Measurements from ENCODE around the gene ZNF236. TPM values are rescaled to one million over a fixed set of nuclear protein-coding genes. Genes with fewer than 3 reads are reported as not detected.

Gene ZNF236
- total RNA-seq, 6 donors from 2014 or later: 9.0 to 27.2 (median 14.8) TPM

DNA sequence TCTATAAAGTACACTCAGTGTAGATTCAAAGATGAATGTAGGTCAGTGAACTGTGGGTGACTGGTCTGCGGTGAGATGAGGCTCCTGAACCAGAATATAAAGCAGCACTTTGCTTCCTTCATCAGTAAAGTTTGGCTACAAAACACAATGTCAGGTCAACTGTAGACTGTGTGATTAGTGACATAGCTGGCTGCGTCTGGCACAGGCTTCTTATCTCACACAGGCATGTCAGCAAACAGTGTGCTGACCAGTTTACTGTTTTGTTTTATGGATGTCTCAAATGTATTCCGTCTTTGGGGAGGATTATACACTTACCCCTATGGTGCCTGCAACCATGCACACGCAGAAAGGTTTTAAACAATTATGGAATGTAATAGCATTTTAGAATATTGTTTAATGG lies 87.1 kb downstream of the ZNF236 start:
- DNase-seq (no peak), ATAC-seq (ENCODE audit: low FRiP score in 2 of 2) (no peak)
- 98 to 100% methylated on average over 4 of the region's 4 CpGs for WGBS, 2 donors
- TF ChIP-seq POLR2AphosphoS5 (IDR thresholded peaks at IDR 0.05): no peak
- TF ChIP-seq EP300 (IDR thresholded peaks at IDR 0.05): no peak
- no peak for TF ChIP-seq POLR2A (IDR thresholded peaks at IDR 0.05)
- TF ChIP-seq, protein P1, sequence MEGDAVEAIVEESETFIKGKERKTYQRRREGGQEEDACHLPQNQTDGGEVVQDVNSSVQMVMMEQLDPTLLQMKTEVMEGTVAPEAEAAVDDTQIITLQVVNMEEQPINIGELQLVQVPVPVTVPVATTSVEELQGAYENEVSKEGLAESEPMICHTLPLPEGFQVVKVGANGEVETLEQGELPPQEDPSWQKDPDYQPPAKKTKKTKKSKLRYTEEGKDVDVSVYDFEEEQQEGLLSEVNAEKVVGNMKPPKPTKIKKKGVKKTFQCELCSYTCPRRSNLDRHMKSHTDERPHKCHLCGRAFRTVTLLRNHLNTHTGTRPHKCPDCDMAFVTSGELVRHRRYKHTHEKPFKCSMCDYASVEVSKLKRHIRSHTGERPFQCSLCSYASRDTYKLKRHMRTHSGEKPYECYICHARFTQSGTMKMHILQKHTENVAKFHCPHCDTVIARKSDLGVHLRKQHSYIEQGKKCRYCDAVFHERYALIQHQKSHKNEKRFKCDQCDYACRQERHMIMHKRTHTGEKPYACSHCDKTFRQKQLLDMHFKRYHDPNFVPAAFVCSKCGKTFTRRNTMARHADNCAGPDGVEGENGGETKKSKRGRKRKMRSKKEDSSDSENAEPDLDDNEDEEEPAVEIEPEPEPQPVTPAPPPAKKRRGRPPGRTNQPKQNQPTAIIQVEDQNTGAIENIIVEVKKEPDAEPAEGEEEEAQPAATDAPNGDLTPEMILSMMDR (IDR thresholded peaks at IDR 0.05): no peak
- no peaks in the 10 kb centered on the region for H3K9me3 ChIP-seq
- no peaks in the 10 kb centered on the region for H3K4me1 ChIP-seq
- H3K27ac ChIP-seq: no peak overlapping the region
- peaks cover 20 to 89% (median 31%) of the 10 kb centered on the region in 4 donors for H3K36me3 ChIP-seq
- H3K27me3 ChIP-seq: no peaks in the 10 kb centered on the region
- no peak overlapping the region for H3K4me3 ChIP-seq

DNA sequence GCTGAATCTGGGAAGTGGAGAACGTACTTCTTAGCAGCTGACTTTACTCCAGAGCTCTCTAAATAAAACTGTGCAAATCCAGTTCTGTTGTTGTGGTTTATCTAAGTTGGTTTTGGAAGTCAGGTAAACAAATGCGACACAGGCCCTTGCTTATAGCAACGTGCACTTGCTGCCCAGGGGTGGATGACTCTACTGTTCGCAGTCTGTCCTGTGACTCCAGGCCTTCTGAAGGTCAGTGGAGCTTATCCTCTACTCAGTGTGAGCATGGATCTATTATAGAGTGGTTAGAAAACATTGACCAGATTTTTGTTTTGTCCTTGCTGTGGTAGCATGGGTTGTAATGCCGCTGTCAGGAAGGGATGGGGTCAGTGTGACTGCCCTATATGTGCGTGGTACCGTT lies 89.1 kb downstream of the ZNF236 start:
- 86 to 95% methylated on average over 7 of the region's 7 CpGs for WGBS, 2 donors
- H3K4me1 ChIP-seq: no peaks in the 10 kb centered on the region
- no peak overlapping the region for H3K4me3 ChIP-seq
- no peak overlapping the region for H3K27ac ChIP-seq
- H3K9me3 ChIP-seq: no peaks in the 10 kb centered on the region
- TF ChIP-seq POLR2AphosphoS5 (IDR thresholded peaks at IDR 0.05): no peak
- no peak for TF ChIP-seq EP300 (IDR thresholded peaks at IDR 0.05)
- TF ChIP-seq, protein P1 (IDR thresholded peaks at IDR 0.05): no peak
- TF ChIP-seq POLR2A (IDR thresholded peaks at IDR 0.05): no peak
- peaks cover 23 to 92% (median 38%) of the 10 kb centered on the region in 4 donors for H3K36me3 ChIP-seq
- no peaks in the 10 kb centered on the region for H3K27me3 ChIP-seq
- ATAC-seq (ENCODE audit: low FRiP score in 2 of 2) (no peak), DNase-seq (no peak)

DNA sequence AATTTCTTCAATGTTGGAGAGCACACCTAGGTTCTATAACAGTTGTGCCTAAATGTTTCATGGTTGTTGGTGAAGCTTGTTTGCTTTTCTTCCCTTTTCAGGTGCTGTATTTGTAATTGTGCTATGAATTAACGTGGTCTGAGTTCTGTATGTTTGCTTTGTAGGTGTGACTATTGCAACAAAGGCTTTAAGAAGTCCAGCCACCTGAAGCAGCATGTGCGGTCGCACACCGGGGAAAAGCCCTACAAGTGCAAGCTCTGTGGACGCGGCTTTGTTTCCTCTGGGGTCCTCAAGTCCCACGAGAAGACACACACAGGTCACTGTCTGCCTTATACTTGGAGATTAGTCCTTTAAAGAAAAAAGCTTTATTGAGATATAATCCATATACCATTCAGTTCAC lies 91.2 kb downstream of the ZNF236 start:
- Histone ChIP-seq H3K4me3 (no peak overlapping the region), H3K36me3 (peaks cover 31 to 92% (median 45%) of the 10 kb centered on the region in 4 donors), H3K27me3 (no peaks in the 10 kb centered on the region), H3K9me3 (no peaks in the 10 kb centered on the region), H3K27ac (no peak overlapping the region), H3K4me1 (no peaks in the 10 kb centered on the region)
- WGBS, 2 donors: 61 to 63% methylated on average over 7 of the region's 7 CpGs
- DNase-seq (no peak), ATAC-seq (ENCODE audit: low FRiP score in 2 of 2) (no peak)
- no peak for TF ChIP-seq POLR2A (IDR thresholded peaks at IDR 0.05)
- no peak for TF ChIP-seq POLR2AphosphoS5 (IDR thresholded peaks at IDR 0.05)

DNA sequence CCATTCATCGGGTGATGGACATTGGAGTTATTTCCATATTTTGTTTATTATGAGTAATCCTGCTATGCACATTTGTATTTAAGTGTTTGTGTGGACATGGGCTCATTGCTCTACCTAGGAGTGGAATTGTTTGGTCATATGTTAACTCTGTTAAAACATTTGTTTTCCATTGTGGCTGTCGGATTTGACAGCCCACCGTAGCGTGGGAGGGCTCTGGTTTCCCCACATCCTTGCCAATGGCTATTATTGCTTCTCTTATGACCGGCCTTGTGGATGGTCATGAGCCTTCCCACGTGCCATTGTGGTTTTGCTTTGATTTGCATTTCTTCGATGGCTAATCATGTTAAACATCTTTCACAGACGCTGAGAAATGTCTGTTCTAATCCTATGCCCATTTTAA lies 92.0 kb downstream of the ZNF236 start:
- H3K9me3 ChIP-seq: no peaks in the 10 kb centered on the region
- no peak for ATAC-seq (ENCODE audit: low FRiP score in 2 of 2)
- no peaks in the 10 kb centered on the region for H3K4me1 ChIP-seq
- no peak overlapping the region for H3K4me3 ChIP-seq
- TF ChIP-seq EP300 (IDR thresholded peaks at IDR 0.05) (no peak), POLR2AphosphoS5 (IDR thresholded peaks at IDR 0.05) (no peak), POLR2A (IDR thresholded peaks at IDR 0.05) (no peak)
- TF ChIP-seq, protein P1 (IDR thresholded peaks at IDR 0.05): no peak
- H3K27me3 ChIP-seq: no peaks in the 10 kb centered on the region
- no peak overlapping the region for H3K27ac ChIP-seq
- DNase-seq: no peak
- WGBS, 2 donors: 93 to 94% methylated on average over 8 of the region's 8 CpGs
- peaks cover 30 to 92% (median 45%) of the 10 kb centered on the region in 4 donors for H3K36me3 ChIP-seq

DNA sequence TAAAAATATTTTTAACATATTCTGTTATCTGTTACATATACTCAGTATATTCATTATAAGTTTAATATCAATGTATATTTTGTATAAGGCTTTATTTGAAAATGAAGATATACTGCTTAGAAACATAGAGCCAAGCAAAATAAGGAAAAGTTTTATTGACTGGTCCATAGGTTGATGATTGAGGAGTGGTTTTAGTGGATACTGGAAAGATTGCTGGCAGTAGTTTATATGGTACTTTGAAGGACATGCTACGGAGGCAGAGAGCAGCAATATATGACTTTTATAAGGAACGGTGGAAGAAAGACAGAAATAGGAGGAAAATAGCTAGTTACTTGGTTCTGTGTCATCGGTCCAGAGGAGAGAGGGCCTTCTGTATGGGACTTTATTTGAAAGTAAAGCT lies 92.4 kb downstream of the ZNF236 start:
- Histone ChIP-seq H3K4me1 (no peaks in the 10 kb centered on the region), H3K9me3 (no peaks in the 10 kb centered on the region), H3K27me3 (no peaks in the 10 kb centered on the region), H3K36me3 (peaks cover 30 to 92% (median 48%) of the 10 kb centered on the region in 4 donors), H3K27ac (no peak overlapping the region), H3K4me3 (no peak overlapping the region)
- no peak for TF ChIP-seq POLR2AphosphoS5 (IDR thresholded peaks at IDR 0.05)
- no peak for TF ChIP-seq POLR2A (IDR thresholded peaks at IDR 0.05)
- TF ChIP-seq EP300 (IDR thresholded peaks at IDR 0.05): no peak
- TF ChIP-seq, protein P1 (IDR thresholded peaks at IDR 0.05): no peak
- 62 to 63% methylated on average over 3 of the region's 3 CpGs for WGBS, 2 donors
- no peak for ATAC-seq (ENCODE audit: low FRiP score in 2 of 2)
- no peak for DNase-seq
